SK-N-SH treated with all-trans-retinoic acid at 6 μM for 48 hours (cell line): Measurements from ENCODE around the gene SAMD8.

Experiments
- ATAC-seq: fragments of 200-7000 bp; cut with Tn5 transposase; 3 replicates; pipeline ENCODE4 v1.9.1; 2020; ENCODE audit warnings: mild to moderate bottlenecking, moderate library complexity
- ARNTL ChIP-seq: fragments of 450-650 bp; formaldehyde crosslinking; IDR thresholded peaks from 2 replicates; pipeline ENCODE4 v1.5.0; 2020; ENCODE audit warnings: low read depth, mild to moderate bottlenecking, moderate library complexity, borderline replicate concordance
- CSDC2 ChIP-seq: fragments of 250-450 bp; sonication (Bioruptor Pico); IDR thresholded peaks from 2 replicates; pipeline ENCODE4 v1.5.0; 2020; ENCODE audit warnings: mild to moderate bottlenecking, moderate library complexity
- ISL1 ChIP-seq: fragments of 250-450 bp; sonication (Bioruptor Pico); IDR thresholded peaks from 2 replicates; pipeline ENCODE4 v2.1.2; 2022; ENCODE audit warnings: mild to moderate bottlenecking, moderate library complexity
- OSR1 ChIP-seq: fragments of 250-450 bp; sonication (Bioruptor Pico); IDR thresholded peaks from 2 replicates; pipeline ENCODE4 v1.8.0; 2022; ENCODE audit warnings: moderate library complexity, mild to moderate bottlenecking, inconsistent platforms
- PPARA ChIP-seq: fragments of 250-450 bp; sonication (Bioruptor Pico); IDR thresholded peaks from 2 replicates; pipeline ENCODE4 v1.5.0; 2020; ENCODE audit warnings: mild to moderate bottlenecking, borderline replicate concordance
- RARB ChIP-seq: fragments of 250-450 bp; sonication (Bioruptor Pico); IDR thresholded peaks from 2 replicates; pipeline ENCODE4 v1.8.0; 2021; ENCODE audit warnings: mild to moderate bottlenecking, moderate library complexity
- SNAI2 ChIP-seq: fragments of 250-450 bp; sonication (Bioruptor Pico); IDR thresholded peaks from 2 replicates; pipeline ENCODE4 v1.5.0; 2020; ENCODE audit warnings: mild to moderate bottlenecking, moderate library complexity
- TCF4 ChIP-seq: fragments of 250-450 bp; sonication (Bioruptor Pico); IDR thresholded peaks from 2 replicates; pipeline ENCODE4 v1.8.0; 2021; ENCODE audit warnings: mild to moderate bottlenecking, moderate library complexity, borderline replicate concordance
- TOX ChIP-seq: fragments of 250-450 bp; sonication (Bioruptor Pico); IDR thresholded peaks from 2 replicates; pipeline ENCODE4 v1.8.0; 2021; ENCODE audit warnings: mild to moderate bottlenecking, moderate library complexity, borderline replicate concordance
- ZC3H10 ChIP-seq: fragments of 250-450 bp; sonication (Bioruptor Pico); IDR thresholded peaks from 2 replicates; pipeline ENCODE4 v1.5.1; 2021; ENCODE audit warnings: mild to moderate bottlenecking, moderate library complexity
- ZFP3 ChIP-seq: fragments of 250-450 bp; sonication (Bioruptor Pico); IDR thresholded peaks from 2 replicates; pipeline ENCODE4 v1.5.0; 2020; ENCODE audit warnings: mild to moderate bottlenecking, moderate library complexity
- ZFP30 ChIP-seq: fragments of 450-650 bp; formaldehyde crosslinking; IDR thresholded peaks from 2 replicates; pipeline ENCODE4 v1.5.0; 2022; ENCODE audit warnings: mild to moderate bottlenecking, moderate library complexity
- ZNF565 ChIP-seq: fragments of 450-650 bp; formaldehyde crosslinking; conservative IDR thresholded peaks from 2 replicates; pipeline ENCODE4 v1.5.0; 2020; ENCODE audit warnings: low read depth, mild to moderate bottlenecking, moderate library complexity
- ZNF70 ChIP-seq: fragments of 450-650 bp; formaldehyde crosslinking; IDR thresholded peaks from 2 replicates; pipeline ENCODE4 v1.5.0; 2020; ENCODE audit warnings: mild to moderate bottlenecking, moderate library complexity
- ZNF8 ChIP-seq: fragments of 450-650 bp; formaldehyde crosslinking; IDR thresholded peaks from 2 replicates; pipeline ENCODE4 v1.5.0; 2020; ENCODE audit warnings: mild to moderate bottlenecking, moderate library complexity
- TF ChIP-seq, protein P1 (sequence below): fragments of 250-450 bp; sonication (Bioruptor Pico); IDR thresholded peaks from 2 replicates; pipeline ENCODE4 v1.5.1; 2020; ENCODE audit warnings: low read depth, mild to moderate bottlenecking, moderate library complexity
- TF ChIP-seq, protein P2 (sequence below): fragments of 250-450 bp; sonication (Bioruptor Pico); IDR thresholded peaks from 2 replicates; pipeline ENCODE4 v1.8.0; 2021; ENCODE audit warnings: low read depth, mild to moderate bottlenecking, moderate library complexity, borderline replicate concordance
- TF ChIP-seq, protein P3 (sequence below): fragments of 250-450 bp; sonication (Bioruptor Pico); IDR thresholded peaks from 2 replicates; pipeline ENCODE4 v1.5.0; 2020; ENCODE audit warnings: mild to moderate bottlenecking, moderate library complexity
- TF ChIP-seq, protein P4 (sequence below): fragments of 250-450 bp; sonication (Bioruptor Pico); IDR thresholded peaks from 2 replicates; pipeline ENCODE4 v1.5.1; 2021; ENCODE audit warnings: mild to moderate bottlenecking, moderate library complexity
- TF ChIP-seq, protein P5 (sequence below): fragments of 250-450 bp; sonication (Bioruptor Pico); IDR thresholded peaks from 2 replicates; pipeline ENCODE4 v1.8.0; 2020; ENCODE audit warnings: mild to moderate bottlenecking, moderate library complexity, borderline replicate concordance

Gene SAMD8

DNA sequence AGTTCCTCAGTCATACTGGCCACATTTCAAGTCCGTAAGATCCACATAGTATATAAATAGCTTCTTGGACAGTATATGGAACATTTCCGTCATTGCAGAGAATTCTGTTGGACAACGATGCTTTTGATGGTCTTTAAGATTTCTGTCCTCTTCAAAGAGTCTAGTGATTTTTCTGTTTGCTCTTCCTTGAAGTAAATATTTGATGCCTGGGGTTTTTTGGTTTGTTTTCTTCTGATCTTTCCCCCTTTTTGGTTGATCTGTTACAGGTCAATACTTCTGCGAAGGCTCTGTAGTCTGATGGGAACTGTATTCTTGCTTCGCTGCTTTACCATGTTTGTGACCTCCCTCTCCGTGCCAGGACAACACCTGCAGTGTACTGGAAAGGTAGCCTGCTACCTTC is 56.8 kb downstream of the SAMD8 start:
- TF ChIP-seq RARB (CRISPR knock-in tag), result no peak
- TF ChIP-seq ZNF8 (CRISPR knock-in tag), result no peak
- no peak for TF ChIP-seq ZFP30 (CRISPR knock-in tag)
- TF ChIP-seq PPARA (CRISPR knock-in tag), result no peak
- no peak for TF ChIP-seq ZNF70 (CRISPR knock-in tag)
- TF ChIP-seq, protein P1, sequence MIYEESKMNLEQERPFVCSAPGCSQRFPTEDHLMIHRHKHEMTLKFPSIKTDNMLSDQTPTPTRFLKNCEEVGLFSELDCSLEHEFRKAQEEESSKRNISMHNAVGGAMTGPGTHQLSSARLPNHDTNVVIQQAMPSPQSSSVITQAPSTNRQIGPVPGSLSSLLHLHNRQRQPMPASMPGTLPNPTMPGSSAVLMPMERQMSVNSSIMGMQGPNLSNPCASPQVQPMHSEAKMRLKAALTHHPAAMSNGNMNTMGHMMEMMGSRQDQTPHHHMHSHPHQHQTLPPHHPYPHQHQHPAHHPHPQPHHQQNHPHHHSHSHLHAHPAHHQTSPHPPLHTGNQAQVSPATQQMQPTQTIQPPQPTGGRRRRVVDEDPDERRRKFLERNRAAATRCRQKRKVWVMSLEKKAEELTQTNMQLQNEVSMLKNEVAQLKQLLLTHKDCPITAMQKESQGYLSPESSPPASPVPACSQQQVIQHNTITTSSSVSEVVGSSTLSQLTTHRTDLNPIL (CRISPR knock-in tag), result no peak
- TF ChIP-seq, protein P2, sequence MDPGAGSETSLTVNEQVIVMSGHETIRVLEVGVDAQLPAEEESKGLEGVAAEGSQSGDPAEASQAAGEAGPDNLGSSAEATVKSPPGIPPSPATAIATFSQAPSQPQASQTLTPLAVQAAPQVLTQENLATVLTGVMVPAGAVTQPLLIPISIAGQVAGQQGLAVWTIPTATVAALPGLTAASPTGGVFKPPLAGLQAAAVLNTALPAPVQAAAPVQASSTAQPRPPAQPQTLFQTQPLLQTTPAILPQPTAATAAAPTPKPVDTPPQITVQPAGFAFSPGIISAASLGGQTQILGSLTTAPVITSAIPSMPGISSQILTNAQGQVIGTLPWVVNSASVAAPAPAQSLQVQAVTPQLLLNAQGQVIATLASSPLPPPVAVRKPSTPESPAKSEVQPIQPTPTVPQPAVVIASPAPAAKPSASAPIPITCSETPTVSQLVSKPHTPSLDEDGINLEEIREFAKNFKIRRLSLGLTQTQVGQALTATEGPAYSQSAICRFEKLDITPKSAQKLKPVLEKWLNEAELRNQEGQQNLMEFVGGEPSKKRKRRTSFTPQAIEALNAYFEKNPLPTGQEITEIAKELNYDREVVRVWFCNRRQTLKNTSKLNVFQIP (CRISPR knock-in tag), result no peak
- TF ChIP-seq, protein P3, sequence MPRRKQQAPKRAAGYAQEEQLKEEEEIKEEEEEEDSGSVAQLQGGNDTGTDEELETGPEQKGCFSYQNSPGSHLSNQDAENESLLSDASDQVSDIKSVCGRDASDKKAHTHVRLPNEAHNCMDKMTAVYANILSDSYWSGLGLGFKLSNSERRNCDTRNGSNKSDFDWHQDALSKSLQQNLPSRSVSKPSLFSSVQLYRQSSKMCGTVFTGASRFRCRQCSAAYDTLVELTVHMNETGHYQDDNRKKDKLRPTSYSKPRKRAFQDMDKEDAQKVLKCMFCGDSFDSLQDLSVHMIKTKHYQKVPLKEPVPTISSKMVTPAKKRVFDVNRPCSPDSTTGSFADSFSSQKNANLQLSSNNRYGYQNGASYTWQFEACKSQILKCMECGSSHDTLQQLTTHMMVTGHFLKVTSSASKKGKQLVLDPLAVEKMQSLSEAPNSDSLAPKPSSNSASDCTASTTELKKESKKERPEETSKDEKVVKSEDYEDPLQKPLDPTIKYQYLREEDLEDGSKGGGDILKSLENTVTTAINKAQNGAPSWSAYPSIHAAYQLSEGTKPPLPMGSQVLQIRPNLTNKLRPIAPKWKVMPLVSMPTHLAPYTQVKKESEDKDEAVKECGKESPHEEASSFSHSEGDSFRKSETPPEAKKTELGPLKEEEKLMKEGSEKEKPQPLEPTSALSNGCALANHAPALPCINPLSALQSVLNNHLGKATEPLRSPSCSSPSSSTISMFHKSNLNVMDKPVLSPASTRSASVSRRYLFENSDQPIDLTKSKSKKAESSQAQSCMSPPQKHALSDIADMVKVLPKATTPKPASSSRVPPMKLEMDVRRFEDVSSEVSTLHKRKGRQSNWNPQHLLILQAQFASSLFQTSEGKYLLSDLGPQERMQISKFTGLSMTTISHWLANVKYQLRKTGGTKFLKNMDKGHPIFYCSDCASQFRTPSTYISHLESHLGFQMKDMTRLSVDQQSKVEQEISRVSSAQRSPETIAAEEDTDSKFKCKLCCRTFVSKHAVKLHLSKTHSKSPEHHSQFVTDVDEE (CRISPR knock-in tag), result no peak
- TF ChIP-seq ZC3H10 (CRISPR knock-in tag), result no peak
- TF ChIP-seq OSR1 (CRISPR knock-in tag), result no peak
- no peak for TF ChIP-seq SNAI2 (CRISPR knock-in tag)
- no peak for TF ChIP-seq ARNTL (CRISPR knock-in tag)
- no peak for TF ChIP-seq TOX (CRISPR knock-in tag)
- no peak for TF ChIP-seq TCF4 (CRISPR knock-in tag)
- TF ChIP-seq, protein P4, sequence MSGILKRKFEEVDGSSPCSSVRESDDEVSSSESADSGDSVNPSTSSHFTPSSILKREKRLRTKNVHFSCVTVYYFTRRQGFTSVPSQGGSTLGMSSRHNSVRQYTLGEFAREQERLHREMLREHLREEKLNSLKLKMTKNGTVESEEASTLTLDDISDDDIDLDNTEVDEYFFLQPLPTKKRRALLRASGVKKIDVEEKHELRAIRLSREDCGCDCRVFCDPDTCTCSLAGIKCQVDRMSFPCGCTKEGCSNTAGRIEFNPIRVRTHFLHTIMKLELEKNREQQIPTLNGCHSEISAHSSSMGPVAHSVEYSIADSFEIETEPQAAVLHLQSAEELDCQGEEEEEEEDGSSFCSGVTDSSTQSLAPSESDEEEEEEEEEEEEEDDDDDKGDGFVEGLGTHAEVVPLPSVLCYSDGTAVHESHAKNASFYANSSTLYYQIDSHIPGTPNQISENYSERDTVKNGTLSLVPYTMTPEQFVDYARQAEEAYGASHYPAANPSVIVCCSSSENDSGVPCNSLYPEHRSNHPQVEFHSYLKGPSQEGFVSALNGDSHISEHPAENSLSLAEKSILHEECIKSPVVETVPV (CRISPR knock-in tag), result no peak
- no peak for TF ChIP-seq ZNF565 (CRISPR knock-in tag)
- TF ChIP-seq ZFP3 (CRISPR knock-in tag), result no peak
- TF ChIP-seq, protein P5, sequence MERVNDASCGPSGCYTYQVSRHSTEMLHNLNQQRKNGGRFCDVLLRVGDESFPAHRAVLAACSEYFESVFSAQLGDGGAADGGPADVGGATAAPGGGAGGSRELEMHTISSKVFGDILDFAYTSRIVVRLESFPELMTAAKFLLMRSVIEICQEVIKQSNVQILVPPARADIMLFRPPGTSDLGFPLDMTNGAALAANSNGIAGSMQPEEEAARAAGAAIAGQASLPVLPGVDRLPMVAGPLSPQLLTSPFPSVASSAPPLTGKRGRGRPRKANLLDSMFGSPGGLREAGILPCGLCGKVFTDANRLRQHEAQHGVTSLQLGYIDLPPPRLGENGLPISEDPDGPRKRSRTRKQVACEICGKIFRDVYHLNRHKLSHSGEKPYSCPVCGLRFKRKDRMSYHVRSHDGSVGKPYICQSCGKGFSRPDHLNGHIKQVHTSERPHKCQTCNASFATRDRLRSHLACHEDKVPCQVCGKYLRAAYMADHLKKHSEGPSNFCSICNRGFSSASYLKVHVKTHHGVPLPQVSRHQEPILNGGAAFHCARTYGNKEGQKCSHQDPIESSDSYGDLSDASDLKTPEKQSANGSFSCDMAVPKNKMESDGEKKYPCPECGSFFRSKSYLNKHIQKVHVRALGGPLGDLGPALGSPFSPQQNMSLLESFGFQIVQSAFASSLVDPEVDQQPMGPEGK (CRISPR knock-in tag), result no peak
- ATAC-seq, result no peak

DNA sequence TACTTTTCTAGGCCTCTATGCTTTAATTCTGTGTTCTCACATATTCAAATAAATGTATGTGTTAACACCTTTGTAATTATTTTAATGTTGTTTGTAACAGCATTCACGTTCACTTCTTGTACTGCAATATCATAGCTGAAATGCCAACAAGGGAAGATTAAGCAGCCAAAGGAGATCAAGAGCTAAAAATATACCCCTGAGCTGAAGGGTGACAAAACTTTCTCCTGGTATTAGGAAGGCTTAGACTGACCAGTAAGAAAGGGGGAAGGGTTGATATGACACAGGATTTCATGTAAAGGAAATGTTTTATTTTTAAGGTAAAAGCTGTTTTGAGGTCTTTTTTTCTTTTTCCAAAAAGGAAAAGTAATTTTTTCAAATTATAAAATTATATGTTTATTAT is 58.8 kb downstream of the SAMD8 start:
- no peak for ATAC-seq

More for the DNA sequence above, 58.8 kb downstream of the SAMD8 start:
- TF ChIP-seq ISL1 (no peak), CSDC2 (CRISPR knock-in tag) (no peak)
- TF ChIP-seq, protein P5 (CRISPR knock-in tag), result no peak
- TF ChIP-seq, protein P4 (CRISPR knock-in tag), result no peak
- TF ChIP-seq, protein P1 (CRISPR knock-in tag), result no peak
